Measurements from ENCODE around the gene AKIP1.

GRCh38 chr11:8870411-8871170 is 40.4 kb upstream of the AKIP1 start:
- TF ChIP-seq CTCF (conservative IDR thresholded peaks at IDR 0.05; ENCODE audit: low read length), result no peak
- no peak for TF ChIP-seq EZH2phosphoT487 (IDR thresholded peaks at IDR 0.05; ENCODE audit: borderline replicate concordance, low read depth, low read length)

All from OCI-LY7 (cell line).